Middle frontal gyrus (tissue), 1 donor: ENCODE data around the gene HNRNPD.
"Not testable (repeated sequence)": the region's sequence is repeated elsewhere in the genome, so short reads cannot be mapped to it uniquely, and the experiment has no call there.

Experiments used
- DNase-seq: peaks from one replicate; pipeline ENCODE4 v3.0.0-alpha.2; 2015; ENCODE audit warnings: low spot score; ENCODE audit errors: extremely low spot score

Gene HNRNPD, protein sequence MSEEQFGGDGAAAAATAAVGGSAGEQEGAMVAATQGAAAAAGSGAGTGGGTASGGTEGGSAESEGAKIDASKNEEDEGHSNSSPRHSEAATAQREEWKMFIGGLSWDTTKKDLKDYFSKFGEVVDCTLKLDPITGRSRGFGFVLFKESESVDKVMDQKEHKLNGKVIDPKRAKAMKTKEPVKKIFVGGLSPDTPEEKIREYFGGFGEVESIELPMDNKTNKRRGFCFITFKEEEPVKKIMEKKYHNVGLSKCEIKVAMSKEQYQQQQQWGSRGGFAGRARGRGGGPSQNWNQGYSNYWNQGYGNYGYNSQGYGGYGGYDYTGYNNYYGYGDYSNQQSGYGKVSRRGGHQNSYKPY

DNA sequence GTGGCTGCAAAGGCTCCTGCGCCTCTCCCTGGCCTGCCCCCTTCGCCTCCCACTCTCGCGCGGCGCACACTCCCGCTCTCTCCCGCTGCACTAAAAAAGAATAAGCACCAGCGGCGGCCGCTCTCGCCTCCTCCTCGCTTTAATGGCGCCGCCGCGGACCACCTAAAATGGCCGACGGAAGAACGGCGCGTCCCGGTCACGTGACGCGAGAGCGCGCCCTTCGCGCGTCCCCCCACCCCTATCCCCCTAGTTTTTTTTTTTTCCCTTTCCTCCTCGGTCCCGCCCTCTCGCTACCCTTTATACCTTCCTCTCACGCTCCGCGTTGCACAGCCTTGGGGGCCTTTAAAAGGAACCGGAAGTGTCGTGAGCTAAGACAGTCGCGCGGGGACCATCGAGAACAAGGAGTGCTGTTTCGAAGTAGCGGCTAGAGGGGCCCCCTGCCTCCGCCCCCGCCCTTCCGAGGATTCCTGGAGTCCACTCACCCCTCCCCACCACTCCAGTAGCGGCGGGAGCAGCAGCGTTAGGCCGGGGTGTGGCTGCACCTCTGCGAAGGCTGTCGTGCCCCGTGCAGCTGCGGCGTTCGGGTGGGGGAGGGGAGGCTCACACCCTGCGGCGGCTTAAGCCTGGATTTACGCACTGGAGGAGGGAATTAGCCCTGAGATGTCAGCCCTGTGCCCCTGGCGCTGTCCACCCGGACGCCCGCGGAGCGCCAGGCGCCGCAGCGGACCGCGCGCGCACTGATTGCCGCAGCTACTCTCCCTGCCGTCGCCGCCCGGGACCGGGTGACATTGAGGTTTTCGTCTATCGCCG lies at the start of gene HNRNPD:
HNRNPD (minus strand) TSS at position 176 of the 810 bp plus-strand sequence. CDS start 313 bp downstream, outside the sequence.
- DNase-seq = peak; percentile 94

DNA sequence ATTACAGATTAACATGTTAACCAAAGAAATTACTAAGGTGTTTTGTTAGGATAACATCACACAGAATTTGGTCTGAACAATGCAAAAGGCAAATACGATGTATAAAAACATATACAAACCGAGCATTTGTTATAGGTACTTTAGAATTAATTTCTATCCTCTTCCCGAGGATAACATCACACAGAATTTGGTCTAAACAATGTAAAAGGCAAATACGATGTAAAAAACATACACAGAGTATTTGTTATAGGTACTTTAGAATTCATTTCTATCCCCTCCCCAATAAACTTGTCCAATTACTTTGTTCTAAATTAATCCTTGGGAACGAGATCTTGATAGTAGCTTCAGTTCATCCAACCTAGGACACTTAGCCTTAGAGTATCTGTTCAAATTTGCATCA lies 48.8 kb upstream of the HNRNPD start:
- no peak for DNase-seq

DNA sequence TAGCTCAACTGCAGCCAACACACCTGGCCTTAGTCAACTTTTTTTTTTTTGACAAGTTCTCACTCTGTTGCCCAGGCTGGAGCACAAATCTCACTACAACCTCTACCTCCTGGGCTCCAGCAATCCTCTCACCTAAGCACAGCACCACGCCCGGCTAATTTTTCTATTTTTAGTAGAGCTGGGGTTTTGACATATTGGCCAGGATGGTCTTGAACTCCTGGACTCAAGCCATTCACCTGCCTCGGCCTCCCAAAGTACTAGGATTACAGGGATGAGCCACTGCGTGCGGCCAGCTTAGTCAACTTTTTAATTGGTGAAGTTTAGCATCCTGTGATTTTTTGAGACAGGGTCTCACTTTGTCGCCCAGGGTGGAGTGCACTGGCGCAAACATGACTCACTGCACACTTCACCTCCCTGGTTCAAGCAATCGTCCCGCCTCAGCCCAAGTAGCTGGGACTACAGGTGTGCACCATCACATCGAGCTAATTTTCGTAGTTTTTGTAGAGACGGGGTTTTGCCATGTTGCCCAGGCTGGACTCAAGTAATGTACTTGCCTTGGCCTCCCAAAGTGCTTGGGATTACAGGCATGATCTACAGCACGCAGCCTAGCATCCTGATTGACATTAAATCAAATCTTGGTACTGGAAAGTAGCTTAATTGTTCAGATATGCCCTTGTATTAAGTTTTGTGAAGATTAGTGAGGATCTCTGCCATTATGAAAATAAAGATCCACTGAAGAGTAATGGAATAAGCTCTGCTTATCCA lies 48.2 kb upstream of the HNRNPD start:
- no peak for DNase-seq

DNA sequence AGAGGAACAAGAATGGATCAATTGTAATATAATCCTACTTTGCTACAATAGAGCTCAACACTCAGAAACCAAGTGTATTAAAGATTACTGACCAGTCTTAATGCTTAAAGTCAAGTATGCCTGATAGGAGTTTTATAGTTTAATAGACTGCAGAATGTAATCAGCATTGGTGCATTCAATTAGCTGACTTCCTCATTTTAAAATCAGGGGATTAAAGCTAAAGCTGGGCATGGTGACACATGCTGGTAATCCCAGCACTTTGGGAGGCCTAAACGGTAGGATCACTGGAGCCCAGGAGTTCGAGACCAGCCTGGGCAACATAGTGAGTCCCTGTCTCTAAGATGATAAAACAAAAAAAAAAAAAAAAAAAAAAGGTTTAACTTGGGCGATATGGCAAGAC lies 45.7 kb upstream of the HNRNPD start:
- no peak for DNase-seq

DNA sequence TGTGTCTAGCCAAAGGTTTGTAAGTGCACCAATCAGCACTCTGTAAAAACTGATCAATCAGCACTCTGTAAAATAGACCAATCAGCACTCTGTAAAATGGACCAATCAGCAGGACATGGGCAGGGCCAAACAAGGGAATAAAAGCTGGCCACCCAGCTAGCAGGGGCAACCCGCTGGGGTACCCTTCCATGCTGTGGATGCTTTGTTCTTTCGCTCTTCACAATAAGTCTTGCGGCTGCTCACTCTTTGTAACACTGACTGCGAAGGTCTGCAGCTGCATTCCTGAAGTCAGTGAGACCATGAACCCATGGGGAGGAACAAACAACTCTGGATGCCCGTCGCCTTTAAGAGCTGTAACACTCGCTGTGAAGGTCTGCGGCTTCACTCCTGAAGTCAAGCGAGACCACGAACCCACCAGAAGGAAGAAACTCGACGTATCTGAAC lies 42.2 kb upstream of the HNRNPD start:
- no peak for DNase-seq

DNA sequence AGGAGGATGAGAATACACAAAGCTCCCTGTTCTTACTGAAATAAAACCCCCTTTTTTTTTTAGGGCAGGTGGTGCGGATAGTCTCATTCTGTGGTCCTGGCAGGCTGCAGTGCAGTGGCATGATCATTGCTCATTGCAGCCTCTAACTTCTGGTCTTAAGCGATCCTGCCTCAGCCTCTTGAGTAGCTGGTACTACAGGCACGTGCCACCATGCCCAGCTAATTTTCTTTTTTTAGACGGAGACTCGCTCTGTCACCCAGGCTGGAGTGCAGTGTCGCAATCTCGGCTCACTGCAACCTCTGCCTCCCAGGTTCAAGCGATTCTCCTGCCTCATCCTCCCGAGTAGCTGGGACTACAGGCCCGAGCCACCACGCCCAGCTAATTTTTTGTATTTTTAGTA lies 41.3 kb upstream of the HNRNPD start:
- DNase-seq = not testable (repeated sequence)

DNA sequence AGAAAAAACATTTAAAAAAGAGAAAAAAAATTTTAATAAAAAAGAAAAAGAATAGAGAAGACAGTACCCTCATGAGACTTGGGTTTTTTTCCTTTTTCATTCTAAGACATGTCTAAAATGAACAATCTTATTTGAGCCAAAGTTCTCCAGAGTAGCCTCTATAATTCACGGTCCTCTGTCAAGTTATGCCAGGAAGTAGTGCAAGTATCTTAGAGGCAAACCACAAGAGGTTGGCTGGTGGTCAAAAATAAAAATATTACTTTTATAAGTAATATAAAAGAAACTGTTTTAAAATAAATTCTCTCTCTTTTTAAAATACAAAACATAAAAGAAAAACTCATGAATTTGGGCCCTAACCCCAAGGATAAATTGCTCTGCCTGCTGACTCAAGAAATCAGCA lies 29.9 kb upstream of the HNRNPD start:
- DNase-seq = no peak

DNA sequence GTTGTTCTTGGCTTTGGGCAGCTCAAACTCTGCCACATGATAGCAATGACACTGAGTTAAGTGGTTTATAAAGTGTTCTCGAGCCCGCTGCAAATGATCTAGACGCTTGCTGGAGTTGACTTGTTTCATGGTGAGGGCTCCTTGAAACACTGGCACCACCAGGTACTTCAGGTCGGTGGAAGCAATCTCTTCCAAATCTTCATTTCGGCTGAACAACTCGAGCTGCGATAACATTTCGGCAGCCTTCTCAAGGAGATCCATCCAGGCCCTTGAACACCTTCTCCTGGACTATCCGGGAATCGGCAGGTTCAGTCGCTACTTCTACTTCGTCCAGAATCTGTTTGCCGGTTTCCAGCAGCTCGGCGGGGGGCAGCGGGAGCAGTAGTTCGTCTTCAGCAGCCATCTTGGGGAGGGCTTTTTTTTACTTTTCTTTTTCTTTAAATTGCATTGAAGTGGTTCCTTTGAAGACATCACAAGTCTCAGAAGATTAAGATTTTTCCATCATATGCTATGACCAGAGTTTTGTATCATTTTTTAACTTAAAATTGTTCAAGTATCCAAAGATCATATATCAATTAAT lies 28.5 kb upstream of the HNRNPD start:
- DNase-seq = no peak

DNA sequence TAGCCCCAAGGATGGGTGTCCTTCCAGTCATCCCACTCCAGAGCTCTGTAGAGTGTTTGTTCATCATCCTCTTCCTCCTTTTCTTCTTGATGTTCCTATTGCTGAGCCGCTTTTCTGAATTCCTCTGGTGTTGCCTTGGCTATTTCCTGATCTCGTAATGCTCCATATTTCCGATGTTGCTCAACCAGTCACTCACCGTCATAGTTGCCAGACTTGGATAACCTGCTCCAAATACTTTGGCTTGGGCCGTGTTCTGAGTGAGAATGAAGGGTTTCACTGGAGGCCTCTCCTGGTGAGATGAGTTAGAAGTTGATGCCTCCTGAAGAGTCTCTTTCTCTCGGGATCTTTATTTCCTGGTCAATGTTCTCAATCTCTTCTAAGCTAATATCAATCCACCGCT lies 27.8 kb upstream of the HNRNPD start:
- DNase-seq = no peak

DNA sequence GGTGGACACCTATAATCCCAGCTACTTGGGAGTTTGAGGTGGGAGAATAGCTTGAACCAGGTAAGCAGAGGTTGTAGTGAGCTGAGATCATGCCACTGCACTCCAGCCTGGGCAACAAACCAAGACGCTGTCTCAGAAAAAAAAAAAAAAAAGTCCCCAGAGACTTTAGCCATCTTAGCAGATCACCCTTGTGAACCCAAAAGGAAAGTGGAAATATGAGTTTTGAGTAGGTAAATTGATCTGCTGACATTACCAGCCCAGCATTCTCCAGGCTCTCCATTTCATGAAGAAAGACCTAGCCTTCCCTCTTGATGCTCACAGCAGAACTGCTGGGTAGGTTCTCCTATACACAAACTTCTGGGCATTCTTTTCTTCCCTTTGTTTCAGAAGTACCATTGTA lies 24.5 kb upstream of the HNRNPD start:
- no peak for DNase-seq

DNA sequence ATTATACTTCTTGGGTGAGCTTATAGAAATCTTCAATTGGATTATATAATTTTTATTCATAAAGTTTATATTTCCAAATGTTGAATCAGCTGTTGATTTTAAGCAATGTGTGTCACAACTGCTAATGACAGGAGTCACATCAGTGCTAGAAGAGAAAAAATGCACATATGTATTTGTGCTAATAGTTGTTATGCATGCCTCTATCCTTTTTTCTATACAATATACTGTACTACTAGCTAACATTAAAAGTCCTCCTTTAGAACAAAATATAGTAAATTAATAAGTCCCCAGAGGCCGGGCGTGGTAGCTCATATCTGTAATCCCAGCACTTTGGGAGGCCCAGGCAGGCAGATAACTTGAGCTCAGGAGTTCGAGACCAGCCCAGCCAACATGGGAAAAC lies 23.7 kb upstream of the HNRNPD start:
- DNase-seq = no peak

DNA sequence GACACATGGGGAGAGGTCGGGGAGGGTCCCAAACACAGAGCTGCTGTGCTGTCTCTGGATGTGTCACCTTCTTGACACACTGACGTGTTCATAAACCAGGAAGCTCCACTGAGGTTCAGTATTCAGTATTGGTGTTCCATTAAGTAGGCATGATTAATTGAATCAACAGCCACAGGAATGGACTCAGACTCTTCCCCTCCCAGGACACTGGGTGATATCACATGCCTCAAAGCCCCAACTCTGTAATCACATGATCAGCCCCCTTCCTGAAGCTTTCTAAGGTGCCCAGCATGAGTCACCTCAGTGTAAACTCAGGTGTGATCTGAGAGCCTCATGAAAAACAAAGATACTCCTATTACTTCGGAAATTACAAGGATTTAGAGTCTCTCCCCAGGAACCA lies 21.1 kb upstream of the HNRNPD start:
- no peak for DNase-seq

DNA sequence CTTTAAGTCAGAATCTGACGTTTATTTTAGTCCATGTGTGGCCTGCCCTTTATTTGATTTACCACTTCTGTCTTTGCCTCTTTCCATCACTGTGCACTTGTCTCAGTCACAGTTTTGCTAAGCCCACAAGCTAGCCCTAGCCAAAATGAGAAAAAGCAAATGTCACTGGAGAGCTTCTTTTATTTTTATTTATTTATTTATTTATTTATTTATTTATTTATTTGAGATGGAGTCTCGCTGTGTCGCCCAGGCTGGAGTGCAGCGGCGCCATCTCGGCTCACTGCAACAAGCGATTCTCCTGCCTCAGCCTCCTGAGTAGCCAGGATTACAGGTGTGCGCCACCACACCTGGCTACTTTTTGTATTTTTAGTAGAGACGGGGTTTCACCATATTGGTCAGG lies 16.3 kb upstream of the HNRNPD start:
- DNase-seq = not testable (repeated sequence)

DNA sequence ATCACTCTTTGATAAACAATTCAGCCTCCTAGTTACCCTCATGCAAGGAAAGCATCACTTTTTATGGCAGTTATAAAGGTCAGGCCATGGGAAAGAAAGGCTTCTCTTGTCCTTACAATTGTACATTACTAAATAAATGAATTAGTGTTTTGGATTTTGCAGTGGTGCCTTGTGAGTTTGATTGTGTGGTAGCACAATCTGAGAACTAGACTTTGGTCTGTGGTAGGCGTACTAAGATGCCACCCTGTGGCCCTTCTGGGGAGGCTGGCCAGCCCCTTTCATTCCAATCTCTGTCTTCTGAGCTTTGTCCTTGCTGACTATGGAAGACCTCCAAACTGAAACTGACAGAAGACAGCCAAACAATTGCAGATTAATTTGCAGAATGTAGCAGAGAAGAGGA lies 14.6 kb upstream of the HNRNPD start:
- DNase-seq = no peak

DNA sequence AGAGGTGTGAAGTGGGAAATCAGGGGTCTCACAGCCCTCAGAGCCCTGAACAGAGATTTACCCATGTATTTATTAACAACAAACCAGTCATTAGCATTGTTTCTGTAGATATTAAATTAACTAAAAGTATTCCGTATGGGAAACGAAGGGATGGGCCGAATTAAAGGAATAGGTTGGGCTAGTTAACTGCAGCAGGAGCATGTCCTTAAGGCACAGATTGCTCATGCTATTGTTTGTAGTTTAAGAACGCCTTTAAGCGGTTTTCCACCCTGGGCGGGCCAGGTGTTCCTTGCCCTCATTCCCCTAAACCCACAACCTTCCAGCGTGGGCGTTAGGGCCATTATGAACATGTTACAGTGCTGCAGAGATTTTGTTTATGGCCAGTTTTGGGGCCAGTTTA lies 12.5 kb upstream of the HNRNPD start:
- not testable (repeated sequence) for DNase-seq

DNA sequence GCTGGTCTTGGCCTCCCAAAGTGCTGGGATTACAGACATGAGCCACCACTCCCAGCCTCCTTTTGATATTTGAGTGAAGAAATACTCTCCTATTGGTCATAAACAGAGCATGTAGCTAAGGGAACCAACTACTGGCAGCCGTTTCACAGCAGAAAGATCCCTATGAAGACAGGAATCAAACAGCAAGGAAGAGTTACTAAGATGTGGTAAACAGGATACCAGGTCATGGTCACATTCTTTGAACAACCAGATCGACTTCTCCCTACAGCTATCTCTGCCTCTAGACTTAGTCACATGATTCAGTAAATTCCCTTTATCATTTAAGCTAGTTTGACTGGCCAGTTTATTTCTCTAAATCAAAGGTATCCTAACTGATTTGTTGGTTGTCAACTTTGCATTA lies 9.0 kb upstream of the HNRNPD start:
- no peak for DNase-seq

DNA sequence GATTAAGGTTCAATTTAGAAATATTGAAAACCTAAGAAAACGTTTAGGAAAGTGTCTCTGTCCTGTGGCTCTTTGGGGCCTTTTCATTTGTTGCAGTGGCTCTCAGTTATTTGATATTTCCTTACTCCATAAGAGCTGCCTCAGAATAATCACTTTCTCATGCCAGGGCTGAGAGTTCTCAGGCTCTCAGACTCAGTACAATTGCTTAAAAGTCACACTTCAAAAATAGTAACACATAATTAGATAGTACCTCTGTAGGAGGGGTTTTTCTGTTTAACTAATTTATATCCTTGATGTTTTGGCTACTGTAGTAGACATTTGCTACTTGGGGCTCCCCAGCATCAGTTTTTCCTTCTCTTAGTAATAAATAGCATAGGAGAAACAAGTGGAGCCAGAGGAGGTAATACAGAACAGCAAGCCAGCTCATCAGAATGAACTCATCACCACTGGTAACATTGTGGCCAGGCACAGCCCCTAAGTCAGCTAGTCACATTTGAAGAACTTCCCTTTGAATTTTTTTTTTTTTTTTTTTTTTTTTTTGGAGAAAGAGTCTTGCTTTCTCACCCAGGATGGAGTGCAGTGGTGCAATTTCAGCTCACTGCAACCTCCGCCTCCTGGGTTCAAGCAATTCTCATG lies 8.0 kb upstream of the HNRNPD start:
- no peak for DNase-seq

DNA sequence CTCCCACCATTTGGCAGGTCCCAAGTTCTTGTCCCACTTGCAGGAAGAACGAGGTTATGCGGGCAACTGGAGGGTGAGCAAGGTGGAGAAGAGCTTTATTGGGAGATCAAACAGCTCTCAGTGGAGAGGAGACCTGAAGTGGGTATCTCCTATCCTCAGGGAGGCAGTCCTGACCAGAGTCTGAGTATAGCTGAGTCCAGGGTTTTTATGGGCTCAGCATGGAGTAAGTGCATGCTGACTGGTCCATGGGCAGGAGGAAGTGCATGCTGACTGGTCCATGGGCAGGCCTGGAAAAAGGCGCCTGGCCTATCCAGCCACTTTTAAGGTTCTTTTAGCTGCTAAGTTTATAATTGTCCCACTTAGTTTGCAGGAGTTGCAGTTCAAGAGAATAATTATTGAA lies 7.4 kb upstream of the HNRNPD start:
- DNase-seq = no peak

DNA sequence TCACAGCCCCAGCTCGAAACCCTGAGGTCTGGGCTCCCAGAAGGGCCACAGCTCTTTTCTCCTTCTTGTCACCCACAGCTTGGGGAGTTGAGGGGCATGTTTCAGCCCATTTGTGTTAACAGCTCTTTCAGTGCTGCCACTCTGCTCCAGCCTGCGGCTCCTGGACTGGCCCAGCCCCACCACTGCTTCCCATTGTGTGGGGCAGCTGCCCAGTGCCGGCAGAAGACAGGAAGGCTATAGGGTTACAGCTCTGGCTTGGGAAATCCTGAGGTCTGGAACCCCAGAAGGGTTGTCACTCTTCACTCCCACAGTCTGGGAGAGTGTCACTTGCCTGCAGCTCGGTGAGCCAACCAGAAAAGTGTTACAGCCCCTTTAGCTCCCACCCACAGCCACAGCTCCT lies 7.0 kb upstream of the HNRNPD start:
- no peak for DNase-seq

DNA sequence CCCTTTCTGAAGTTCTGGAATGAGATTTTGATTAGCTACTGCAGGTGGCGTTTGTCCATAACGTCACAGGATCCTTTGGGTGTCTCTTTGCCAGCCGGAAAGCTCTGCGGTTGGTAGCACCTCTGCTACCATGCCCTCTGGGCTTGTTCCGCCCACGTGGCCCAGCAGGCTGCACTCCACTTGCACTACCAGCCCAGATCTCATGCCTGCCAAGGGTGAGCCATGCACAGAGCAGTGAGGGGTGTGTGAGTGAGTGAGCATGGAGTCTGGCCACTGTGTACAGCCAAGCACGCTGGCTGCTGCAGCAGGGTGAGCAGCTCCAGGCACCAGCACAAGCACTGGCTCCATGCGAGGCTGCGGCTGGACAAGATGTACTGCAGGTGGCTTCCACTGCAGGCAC lies 6.6 kb upstream of the HNRNPD start:
- DNase-seq = no peak

DNA sequence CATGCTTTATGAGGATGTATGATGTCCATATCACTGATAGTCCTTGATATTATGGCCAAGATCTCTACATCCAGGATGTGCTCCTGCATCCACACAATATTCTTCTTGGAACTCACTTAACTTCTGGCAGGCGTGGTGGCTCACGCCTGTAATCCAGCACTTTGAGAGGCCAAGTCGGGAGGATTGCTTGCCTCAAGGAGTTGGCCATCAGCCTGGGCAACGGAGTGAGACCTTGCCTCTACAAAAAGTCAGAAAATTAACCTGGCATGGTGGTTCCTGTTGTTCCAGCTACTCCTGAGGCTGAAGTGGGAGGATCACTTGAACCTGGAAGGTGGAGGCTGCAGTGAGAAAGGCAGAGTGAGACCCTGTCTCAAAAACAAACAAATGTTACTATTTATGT lies 2.3 kb upstream of the HNRNPD start:
- DNase-seq = no peak
